Hepatocyte (in vitro differentiated cells): ENCODE results near the gene CHRD. TPM values are rescaled to one million over a fixed set of nuclear protein-coding genes. Genes with fewer than 3 reads are reported as not detected.

Experiments used
- DNase-seq: peaks from one replicate; pipeline ENCODE4 v3.0.0-alpha.2; 2016; ENCODE audit warnings: low spot score
- H2AFZ ChIP-seq: fragments of 200-600 bp; sonication (generic); 2 replicates; pipeline ENCODE4 v1.6.0; 2016; ENCODE audit warnings: antibody characterized with exemption, mild to moderate bottlenecking
- H3K27ac ChIP-seq: fragments of 200-600 bp; sonication (generic); 2 replicates; pipeline ENCODE4 v1.5.1; 2016; ENCODE audit warnings: mild to moderate bottlenecking
- H3K27me3 ChIP-seq: fragments of 200-600 bp; sonication (generic); 2 replicates; pipeline ENCODE4 v1.6.1; 2016
- H3K36me3 ChIP-seq: fragments of 200-600 bp; sonication (generic); replicated peaks from 2 replicates; pipeline ENCODE4 v1.5.1; 2016; ENCODE audit warnings: low read depth; ENCODE audit not compliant: insufficient read depth
- H3K4me1 ChIP-seq: fragments of 200-600 bp; sonication (generic); 2 replicates; pipeline ENCODE4 v1.5.1; 2016; ENCODE audit warnings: mild to moderate bottlenecking, moderate library complexity; ENCODE audit not compliant: insufficient read depth
- H3K4me2 ChIP-seq: fragments of 200-600 bp; sonication (generic); 2 replicates; pipeline ENCODE4 v1.6.0; 2016
- H3K4me3 ChIP-seq: fragments of 200-600 bp; sonication (generic); 2 replicates; pipeline ENCODE4 v1.5.1; 2016; ENCODE audit warnings: mild to moderate bottlenecking
- H3K79me2 ChIP-seq: fragments of 200-600 bp; sonication (generic); 2 replicates; pipeline ENCODE4 v1.6.0; 2017; ENCODE audit warnings: mild to moderate bottlenecking
- H3K9me2 ChIP-seq: fragments of 200-600 bp; sonication (generic); replicated peaks from 2 replicates; pipeline ENCODE4 v1.6.0; 2017; ENCODE audit warnings: mild to moderate bottlenecking; ENCODE audit not compliant: insufficient read depth
- H3K9me3 ChIP-seq: fragments of 200-600 bp; sonication (generic); 2 replicates; pipeline ENCODE4 v1.5.1; 2016; ENCODE audit warnings: low read depth, mild to moderate bottlenecking
- H4K20me1 ChIP-seq: fragments of 200-600 bp; sonication (generic); 2 replicates; pipeline ENCODE4 v1.6.0; 2016; ENCODE audit warnings: mild to moderate bottlenecking; ENCODE audit not compliant: insufficient read depth, poor library complexity, severe bottlenecking
- EZH2 ChIP-seq: fragments of 200-600 bp; sonication (generic); IDR thresholded peaks from 2 replicates; pipeline ENCODE4 v1.6.1; 2016; ENCODE audit warnings: antibody characterized with exemption, mild to moderate bottlenecking, borderline replicate concordance
- EZH2phosphoT487 ChIP-seq: fragments of 200-600 bp; sonication (generic); IDR thresholded peaks from one replicate; pipeline ENCODE4 v1.6.1; 2018; ENCODE audit warnings: antibody characterized with exemption, mild to moderate bottlenecking, low read depth, moderate library complexity; ENCODE audit not compliant: unreplicated experiment, severe bottlenecking
- whole genome bisulfite sequencing: methylation state at CpG from one replicate; pipeline ENCODE4 v1.1.6; 2016; ENCODE audit warnings: low lambda C conversion rate; ENCODE audit errors: missing lambda C conversion rate; 5-methylcytosine and 5-hydroxymethylcytosine counted together
- polyA plus RNA-seq: library from polyadenylated mRNA; unstranded; fragments of >200 nt; fragmentation: Nextera tagmentation; extraction: Ambion mirVana; gene quantifications from 2 replicates; pipeline ENCODE4 v1.2.1, GENCODE V29; 2016
- total RNA-seq: library from RNA; depleted of rRNA; stranded (reverse); fragments of >200 nt; gene quantifications from 2 replicates; pipeline ENCODE4 v1.2.3, GENCODE V29; 2014
- TF ChIP-seq, protein P1 (sequence below): fragments of 200-600 bp; sonication (generic); IDR thresholded peaks from 2 replicates; pipeline ENCODE4 v1.5.1; 2016; ENCODE audit warnings: antibody characterized with exemption, mild to moderate bottlenecking; ENCODE audit not compliant: poor library complexity

The CHRD gene
- total and polyA plus RNA-seq, 2 experiments from 2014 or later: 13.6 to 16.1 TPM

DNA sequence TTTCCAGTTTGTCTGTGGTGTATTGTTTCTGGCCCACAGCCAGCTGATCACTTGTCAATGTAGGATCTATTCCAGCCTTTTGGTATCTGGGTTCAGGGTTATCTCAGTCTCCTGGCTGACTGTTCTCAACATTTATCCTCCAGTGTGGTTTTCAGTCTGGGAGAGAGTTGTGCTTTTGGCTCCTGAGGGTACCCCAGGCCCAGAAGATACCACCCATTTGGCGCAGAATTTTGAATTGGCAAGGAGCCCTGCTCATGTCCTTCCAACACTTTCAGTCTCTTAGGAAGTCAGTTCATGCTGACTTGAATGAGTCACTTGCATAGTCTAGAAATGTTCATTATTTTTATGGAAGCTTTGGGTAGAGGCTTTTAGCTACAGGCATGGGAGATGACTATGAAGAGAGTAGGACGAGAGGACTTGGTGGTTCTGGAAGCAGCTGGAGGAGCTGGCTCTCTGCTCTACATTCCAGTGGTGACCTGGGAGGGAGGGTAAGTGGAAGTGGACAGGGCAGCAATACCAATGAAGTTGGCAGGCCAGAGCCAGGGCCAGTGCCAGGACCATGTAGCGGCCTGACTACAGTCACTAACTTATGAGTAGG lies 11.2 kb upstream of the CHRD start:
- DNase-seq: no peak
- Histone ChIP-seq H3K4me1 (peaks cover 19% of the 10 kb centered on the region), H3K27me3 (no peaks in the 10 kb centered on the region)

DNA sequence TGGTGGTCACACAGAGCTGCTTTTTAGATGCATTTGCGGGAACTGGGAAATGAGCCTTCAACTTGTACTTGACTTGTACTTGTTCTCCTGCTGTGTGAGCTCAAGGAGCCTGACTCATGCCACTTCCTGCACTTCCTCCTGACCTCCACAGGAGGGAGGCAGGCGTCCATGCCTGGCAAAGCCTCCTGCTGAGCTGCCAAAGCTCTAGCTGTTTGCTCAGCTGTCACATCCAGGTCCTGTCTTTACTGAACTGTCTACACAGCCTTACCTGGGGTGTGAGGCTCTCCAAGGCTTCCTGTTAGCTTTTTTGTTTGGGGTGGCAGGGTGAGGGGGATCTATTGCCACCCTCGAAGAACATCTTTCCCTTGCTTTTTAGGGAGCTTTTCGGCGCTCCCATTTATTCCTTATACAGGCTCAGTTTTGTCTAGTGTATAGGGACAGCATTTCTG lies 8.3 kb upstream of the CHRD start:
- DNase-seq: peak; percentile 91
- Histone ChIP-seq H3K4me1 (peaks cover 5% of the 10 kb centered on the region), H3K36me3 (peaks cover 4% of the 10 kb centered on the region), H2AFZ (no peak overlapping the region), H3K4me2 (no peak overlapping the region), H3K4me3 (no peak overlapping the region), H3K79me2 (no peaks in the 10 kb centered on the region), H3K9me3 (no peaks in the 10 kb centered on the region), H3K27me3 (no peaks in the 10 kb centered on the region), H3K9me2 (no peaks in the 10 kb centered on the region), H4K20me1 (no peaks in the 10 kb centered on the region), H3K27ac (no peak overlapping the region)
- TF ChIP-seq, protein P1, sequence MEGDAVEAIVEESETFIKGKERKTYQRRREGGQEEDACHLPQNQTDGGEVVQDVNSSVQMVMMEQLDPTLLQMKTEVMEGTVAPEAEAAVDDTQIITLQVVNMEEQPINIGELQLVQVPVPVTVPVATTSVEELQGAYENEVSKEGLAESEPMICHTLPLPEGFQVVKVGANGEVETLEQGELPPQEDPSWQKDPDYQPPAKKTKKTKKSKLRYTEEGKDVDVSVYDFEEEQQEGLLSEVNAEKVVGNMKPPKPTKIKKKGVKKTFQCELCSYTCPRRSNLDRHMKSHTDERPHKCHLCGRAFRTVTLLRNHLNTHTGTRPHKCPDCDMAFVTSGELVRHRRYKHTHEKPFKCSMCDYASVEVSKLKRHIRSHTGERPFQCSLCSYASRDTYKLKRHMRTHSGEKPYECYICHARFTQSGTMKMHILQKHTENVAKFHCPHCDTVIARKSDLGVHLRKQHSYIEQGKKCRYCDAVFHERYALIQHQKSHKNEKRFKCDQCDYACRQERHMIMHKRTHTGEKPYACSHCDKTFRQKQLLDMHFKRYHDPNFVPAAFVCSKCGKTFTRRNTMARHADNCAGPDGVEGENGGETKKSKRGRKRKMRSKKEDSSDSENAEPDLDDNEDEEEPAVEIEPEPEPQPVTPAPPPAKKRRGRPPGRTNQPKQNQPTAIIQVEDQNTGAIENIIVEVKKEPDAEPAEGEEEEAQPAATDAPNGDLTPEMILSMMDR: peak; percentile 94
- TF ChIP-seq EZH2: no peak
- 41% methylated on average over 5 of the region's 5 CpGs for WGBS

More for the DNA sequence above, 11.2 kb upstream of the CHRD start:
- Histone ChIP-seq H3K36me3 (peaks cover 4% of the 10 kb centered on the region), H2AFZ (no peak overlapping the region), H3K9me3 (no peaks in the 10 kb centered on the region), H3K79me2 (peaks cover 18% of the 10 kb centered on the region), H3K4me2 (no peak overlapping the region), H3K27ac (no peak overlapping the region), H4K20me1 (no peaks in the 10 kb centered on the region), H3K9me2 (no peaks in the 10 kb centered on the region), H3K4me3 (no peak overlapping the region)
- WGBS: 97% methylated on average over 3 of the region's 3 CpGs
- TF ChIP-seq EZH2: no peak
- TF ChIP-seq, protein P1: no peak
- no peak for TF ChIP-seq EZH2phosphoT487

DNA sequence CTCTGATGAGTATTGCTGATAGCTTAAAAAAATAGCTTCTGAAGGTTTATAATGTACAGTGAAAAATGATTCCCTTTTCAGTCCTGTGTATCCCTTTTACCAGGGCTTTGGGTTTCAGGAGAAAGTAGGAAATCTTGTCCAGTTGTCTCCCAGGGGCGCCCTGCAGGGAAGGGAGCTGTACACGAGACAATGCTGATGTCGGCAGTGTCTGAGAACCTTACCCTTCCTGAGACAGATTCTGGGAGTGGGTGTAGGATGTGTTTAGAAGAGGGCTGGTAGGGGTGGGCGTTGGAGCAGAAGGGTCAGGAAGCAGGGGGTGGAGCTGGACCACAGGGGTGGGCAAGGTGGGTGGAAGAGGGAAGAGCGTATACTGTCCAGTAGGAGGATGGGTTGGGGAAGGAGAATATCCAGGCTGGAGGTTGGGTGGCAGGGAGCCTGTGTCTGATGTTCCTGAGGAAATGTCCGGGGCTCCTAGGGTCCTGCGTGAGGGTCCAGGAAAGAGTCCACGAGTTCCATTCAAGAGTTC lies 7.5 kb upstream of the CHRD start:
- no peaks in the 10 kb centered on the region for H3K79me2 ChIP-seq
- H3K36me3 ChIP-seq: peaks cover 4% of the 10 kb centered on the region
- H3K9me2 ChIP-seq: no peaks in the 10 kb centered on the region
- no peaks in the 10 kb centered on the region for H3K9me3 ChIP-seq
- WGBS: 85% methylated on average over 8 of the region's 8 CpGs
- DNase-seq: no peak
- H2AFZ ChIP-seq: no peak overlapping the region
- no peak overlapping the region for H3K4me3 ChIP-seq
- H4K20me1 ChIP-seq: no peaks in the 10 kb centered on the region
- H3K4me1 ChIP-seq: peaks cover 5% of the 10 kb centered on the region
- H3K27ac ChIP-seq: no peak overlapping the region
- H3K27me3 ChIP-seq: no peaks in the 10 kb centered on the region
- H3K4me2 ChIP-seq: no peak overlapping the region
- TF ChIP-seq, protein P1: no peak
- TF ChIP-seq EZH2phosphoT487 (no peak), EZH2 (no peak)
